NB4 (cell line): ENCODE data around the gene UNC119B.

Experiments used
- MYC ChIP-seq: IDR thresholded peaks from 2 replicates; pipeline ENCODE4 v1.6.1; 2011; ENCODE audit warnings: low read depth, low read length
- POLR2A ChIP-seq: IDR thresholded peaks from 2 replicates; pipeline ENCODE4 v1.6.1; 2011; ENCODE audit warnings: mild to moderate bottlenecking; ENCODE audit not compliant: insufficient read length; ENCODE audit errors: extremely low read depth
- TF ChIP-seq, protein P1 (sequence below): IDR thresholded peaks from one replicate; pipeline ENCODE4 v1.5.1; 2012; ENCODE audit warnings: low read depth, low read length
- TF ChIP-seq, protein P2 (sequence below): IDR thresholded peaks from 2 replicates; pipeline ENCODE4 v1.6.1; 2011; ENCODE audit warnings: low read depth, low read length

DNA sequence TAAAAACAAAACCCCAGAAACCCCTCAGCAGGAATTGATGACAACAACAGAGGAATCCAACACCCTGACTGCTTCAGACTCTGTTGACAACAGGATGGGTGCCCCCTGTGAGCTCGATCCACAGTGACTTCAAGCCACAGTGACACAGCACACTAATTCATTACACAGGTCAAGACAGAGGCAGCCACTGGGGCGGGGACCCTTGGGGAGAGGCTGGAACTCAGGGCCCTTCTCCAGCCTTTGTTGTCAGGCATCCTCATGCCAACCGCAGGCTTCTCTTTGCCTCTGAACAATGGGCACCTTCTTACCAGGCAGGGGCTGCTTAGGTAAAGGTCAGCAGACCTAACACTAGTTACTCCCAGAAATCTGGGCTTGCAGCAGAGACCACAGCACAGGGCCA is 53.0 kb downstream of the UNC119B start:
- TF ChIP-seq POLR2A (no peak), MYC (no peak)
- TF ChIP-seq, protein P1, sequence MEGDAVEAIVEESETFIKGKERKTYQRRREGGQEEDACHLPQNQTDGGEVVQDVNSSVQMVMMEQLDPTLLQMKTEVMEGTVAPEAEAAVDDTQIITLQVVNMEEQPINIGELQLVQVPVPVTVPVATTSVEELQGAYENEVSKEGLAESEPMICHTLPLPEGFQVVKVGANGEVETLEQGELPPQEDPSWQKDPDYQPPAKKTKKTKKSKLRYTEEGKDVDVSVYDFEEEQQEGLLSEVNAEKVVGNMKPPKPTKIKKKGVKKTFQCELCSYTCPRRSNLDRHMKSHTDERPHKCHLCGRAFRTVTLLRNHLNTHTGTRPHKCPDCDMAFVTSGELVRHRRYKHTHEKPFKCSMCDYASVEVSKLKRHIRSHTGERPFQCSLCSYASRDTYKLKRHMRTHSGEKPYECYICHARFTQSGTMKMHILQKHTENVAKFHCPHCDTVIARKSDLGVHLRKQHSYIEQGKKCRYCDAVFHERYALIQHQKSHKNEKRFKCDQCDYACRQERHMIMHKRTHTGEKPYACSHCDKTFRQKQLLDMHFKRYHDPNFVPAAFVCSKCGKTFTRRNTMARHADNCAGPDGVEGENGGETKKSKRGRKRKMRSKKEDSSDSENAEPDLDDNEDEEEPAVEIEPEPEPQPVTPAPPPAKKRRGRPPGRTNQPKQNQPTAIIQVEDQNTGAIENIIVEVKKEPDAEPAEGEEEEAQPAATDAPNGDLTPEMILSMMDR: no peak
- TF ChIP-seq, protein P2, sequence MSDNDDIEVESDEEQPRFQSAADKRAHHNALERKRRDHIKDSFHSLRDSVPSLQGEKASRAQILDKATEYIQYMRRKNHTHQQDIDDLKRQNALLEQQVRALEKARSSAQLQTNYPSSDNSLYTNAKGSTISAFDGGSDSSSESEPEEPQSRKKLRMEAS: no peak
